Mesenchymal stem cell (in vitro differentiated cells and primary cell): ENCODE results near the gene JAG2.

Source experiments
- DNase-seq: peaks from one replicate; pipeline ENCODE4 v3.0.0-alpha.2; 2013
- H2AFZ ChIP-seq: one replicate; pipeline ENCODE4 v1.6.1; 2013; ENCODE audit warnings: low read depth, mild to moderate bottlenecking, control low read depth, inconsistent platforms, low read length, moderate library complexity
- H2AK5ac ChIP-seq: 2 replicates; pipeline ENCODE4 v1.6.1; 2013; ENCODE audit warnings: low read length, moderate library complexity, mild to moderate bottlenecking, inconsistent platforms; ENCODE audit not compliant: severe bottlenecking
- H2BK120ac ChIP-seq: one replicate; pipeline ENCODE4 v1.6.1; 2013; ENCODE audit warnings: low read depth, mild to moderate bottlenecking, inconsistent platforms, low read length, moderate library complexity
- H2BK12ac ChIP-seq, 2 experiments: one replicate each; pipeline ENCODE4 v1.6.1; 2013; ENCODE audit warnings: inconsistent platforms in 2 of 2, low read length in 2 of 2, mild to moderate bottlenecking in 2 of 2, moderate library complexity in 2 of 2, control low read depth in 1 of 2
- H2BK15ac ChIP-seq: one replicate; pipeline ENCODE4 v1.6.1; 2013; ENCODE audit warnings: mild to moderate bottlenecking, low read depth, inconsistent platforms; ENCODE audit not compliant: poor library complexity, severe bottlenecking
- H2BK5ac ChIP-seq: 2 replicates; pipeline ENCODE4 v1.6.1; 2013; ENCODE audit warnings: low read depth, mild to moderate bottlenecking, low read length, control low read depth, inconsistent platforms; ENCODE audit not compliant: poor library complexity, severe bottlenecking
- H3K14ac ChIP-seq, 2 experiments: one replicate each; pipeline ENCODE4 v1.6.1; 2013; ENCODE audit warnings: inconsistent platforms in 2 of 2, low read length in 2 of 2, control low read depth in 1 of 2, mild to moderate bottlenecking in 1 of 2, moderate library complexity in 1 of 2
- H3K18ac ChIP-seq, 2 experiments: one replicate each; pipeline ENCODE4 v1.6.1; 2013; ENCODE audit warnings: inconsistent platforms in 2 of 2, low read length in 2 of 2, control low read depth in 1 of 2, low read depth in 1 of 2, mild to moderate bottlenecking in 1 of 2
- H3K23ac ChIP-seq, 2 experiments: one replicate each; pipeline ENCODE4 v1.6.1; 2013; ENCODE audit warnings: inconsistent platforms in 2 of 2, low read length in 2 of 2, mild to moderate bottlenecking in 2 of 2, moderate library complexity in 2 of 2, control low read depth in 1 of 2
- H3K27ac ChIP-seq: 2 replicates; pipeline ENCODE4 v1.5.1; 2013; ENCODE audit warnings: mild to moderate bottlenecking, moderate library complexity, low read length, control low read depth, inconsistent platforms; ENCODE audit not compliant: poor library complexity, severe bottlenecking
- H3K27me3 ChIP-seq, 2 experiments: 2 replicates each; pipeline versions ENCODE4 v1.6.1 to v1.7.0; 2013; ENCODE audit warnings: low read length in 2 of 2, mild to moderate bottlenecking in 2 of 2, moderate library complexity in 2 of 2, control low read depth in 1 of 2, inconsistent platforms in 1 of 2; ENCODE audit not compliant: control insufficient read depth in 1 of 2, insufficient read depth in 1 of 2
- H3K36me3 ChIP-seq, 2 experiments: 2 replicates each; pipeline versions ENCODE4 v1.6.1 to v1.7.0; 2013; ENCODE audit warnings: low read length in 2 of 2, control low read depth in 1 of 2, inconsistent platforms in 1 of 2, low read depth in 1 of 2, mild to moderate bottlenecking in 1 of 2; ENCODE audit not compliant: insufficient read depth in 2 of 2, control insufficient read depth in 1 of 2
- H3K4ac ChIP-seq, 2 experiments: one replicate each; pipeline ENCODE4 v1.6.1; 2013; ENCODE audit warnings: inconsistent platforms in 2 of 2, low read length in 2 of 2, mild to moderate bottlenecking in 2 of 2, moderate library complexity in 2 of 2, control low read depth in 1 of 2, low read depth in 1 of 2
- H3K4me1 ChIP-seq: 2 replicates; pipeline ENCODE4 v1.6.1; 2013; ENCODE audit warnings: low read depth, low read length, control low read depth; ENCODE audit not compliant: control insufficient read depth, insufficient read depth
- H3K4me2 ChIP-seq: 2 replicates; pipeline ENCODE4 v1.6.1; 2013; ENCODE audit warnings: low read length, mild to moderate bottlenecking, inconsistent platforms; ENCODE audit not compliant: poor library complexity, severe bottlenecking
- H3K4me3 ChIP-seq, 2 experiments: 2 replicates each; pipeline versions ENCODE4 v1.5.1 to v1.7.0; 2013; ENCODE audit warnings: low read length in 2 of 2, mild to moderate bottlenecking in 2 of 2, control low read depth in 1 of 2, low read depth in 1 of 2; ENCODE audit not compliant: insufficient read depth in 1 of 2
- H3K79me1 ChIP-seq: replicated peaks from 2 replicates; pipeline ENCODE4 v1.6.1; 2013; ENCODE audit warnings: mild to moderate bottlenecking, control low read depth, low read length, inconsistent platforms; ENCODE audit not compliant: poor library complexity, severe bottlenecking
- H3K9ac ChIP-seq: 2 replicates; pipeline ENCODE4 v1.7.0; 2013; ENCODE audit warnings: mild to moderate bottlenecking, low read length, moderate library complexity
- H3K9me3 ChIP-seq: 2 replicates; pipeline ENCODE4 v1.7.0; 2013; ENCODE audit warnings: mild to moderate bottlenecking, low read length; ENCODE audit not compliant: control insufficient read depth
- H4K8ac ChIP-seq: one replicate; pipeline ENCODE4 v1.6.1; 2013; ENCODE audit warnings: inconsistent platforms, mild to moderate bottlenecking, low read length, moderate library complexity
- H4K91ac ChIP-seq: one replicate; pipeline ENCODE4 v1.6.1; 2013; ENCODE audit warnings: mild to moderate bottlenecking, low read length, inconsistent platforms
- WGBS: methylation state at CpG from one replicate; pipeline ENCODE4 v1.1.7; 2013; ENCODE audit warnings: mixed read lengths; 5-methylcytosine and 5-hydroxymethylcytosine counted together

The JAG2 gene

DNA sequence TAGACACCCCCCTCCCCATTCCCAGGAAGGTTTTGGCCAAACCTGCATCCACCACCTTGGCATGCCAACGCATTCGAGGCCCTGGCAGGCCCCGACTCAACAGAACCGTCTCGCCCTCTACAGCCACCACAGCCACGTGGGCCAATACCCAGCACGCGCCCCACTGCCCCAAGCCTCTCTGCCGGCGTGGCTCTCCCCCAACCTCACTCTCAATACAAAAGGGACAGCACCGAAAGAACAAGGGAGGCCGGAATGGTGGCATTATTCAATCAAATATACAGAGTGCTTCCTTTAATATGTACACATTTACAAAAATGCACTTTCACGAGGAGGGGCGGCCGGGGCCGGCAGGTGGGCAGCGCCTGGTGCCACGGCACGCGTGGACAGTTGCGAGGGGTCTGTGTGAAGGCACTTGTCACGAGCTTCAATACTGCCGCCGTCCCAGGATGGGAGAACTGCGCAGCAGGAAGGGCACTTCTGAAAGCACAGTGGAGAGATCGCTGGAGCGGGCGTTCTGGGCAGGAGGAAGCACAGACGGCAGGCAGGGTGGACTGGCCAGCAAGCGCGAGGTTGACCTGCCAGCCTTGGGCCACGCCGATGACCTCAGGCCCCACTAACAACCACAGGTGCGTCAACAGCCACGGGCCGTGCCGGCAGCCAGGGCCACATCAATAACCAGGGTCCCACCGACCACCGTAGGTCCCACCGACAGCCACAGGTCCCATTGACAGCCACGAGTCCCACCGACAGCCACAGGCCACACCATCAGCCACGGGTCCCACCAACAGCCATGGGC is 26.9 kb downstream of the JAG2 start:
- Histone ChIP-seq H2AK5ac (no peak overlapping the region), H2AFZ (no peak overlapping the region), H3K36me3 (peaks cover 0 to 3% of the 10 kb centered on the region in 2 experiments), H3K23ac (no peak overlapping the region), H4K91ac (no peak overlapping the region), H3K9ac (no peak overlapping the region), H3K4me2 (no peak overlapping the region), H3K9me3 (peaks cover 14% of the 10 kb centered on the region), H3K27me3 (peaks cover 0 to 6% of the 10 kb centered on the region in 2 experiments), H3K4me1 (peaks cover 4% of the 10 kb centered on the region), H3K4me3 (no peak overlapping the region), H2BK120ac (no peak overlapping the region), H3K27ac (no peak overlapping the region), H3K18ac (no peak overlapping the region), H3K4ac (no peak overlapping the region), H2BK15ac (no peak overlapping the region), H3K79me1 (no peaks in the 10 kb centered on the region), H3K14ac (no peak overlapping the region), H2BK5ac (no peak overlapping the region), H2BK12ac (no peak overlapping the region), H4K8ac (no peak overlapping the region)
- 89% methylated on average over 43 of the region's 43 CpGs for WGBS
- DNase-seq: no peak

DNA sequence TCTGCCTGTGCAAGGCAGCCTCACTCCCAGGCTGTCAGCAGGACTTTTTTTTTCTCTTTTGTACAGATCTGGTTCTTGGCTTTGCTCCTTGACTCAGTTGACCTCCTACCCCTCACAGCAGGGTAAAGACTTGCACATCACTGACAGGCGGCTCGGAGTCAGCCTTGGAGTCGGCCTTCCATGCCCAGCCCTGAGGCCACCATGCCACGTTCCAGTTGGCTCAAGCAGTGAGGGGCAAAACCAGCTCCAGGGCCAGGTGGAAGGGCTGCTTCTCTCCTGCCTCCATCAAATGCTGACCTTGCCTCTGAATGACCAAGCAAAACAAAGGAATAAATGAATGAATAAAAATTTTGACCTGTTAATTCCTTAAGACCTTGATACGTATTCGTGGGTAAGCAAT is 27.6 kb downstream of the JAG2 start:
- Histone ChIP-seq H3K9ac (no peak overlapping the region), H2AFZ (no peak overlapping the region), H3K4me2 (no peak overlapping the region), H2BK12ac (no peak overlapping the region), H3K4me3 (no peak overlapping the region), H2BK120ac (no peak overlapping the region), H3K4ac (no peak overlapping the region), H2BK15ac (no peak overlapping the region), H3K23ac (no peak overlapping the region), H2BK5ac (no peak overlapping the region), H2AK5ac (no peak overlapping the region), H3K27me3 (peaks cover 0 to 6% of the 10 kb centered on the region in 2 experiments), H3K4me1 (peaks cover 2% of the 10 kb centered on the region), H3K9me3 (peaks cover 14% of the 10 kb centered on the region), H4K91ac (no peak overlapping the region), H3K27ac (no peak overlapping the region), H3K79me1 (no peaks in the 10 kb centered on the region), H3K36me3 (peaks cover 0 to 3% of the 10 kb centered on the region in 2 experiments), H4K8ac (no peak overlapping the region), H3K18ac (no peak overlapping the region), H3K14ac (no peak overlapping the region)
- no peak for DNase-seq
- 95% methylated on average over 6 of the region's 6 CpGs for WGBS

DNA sequence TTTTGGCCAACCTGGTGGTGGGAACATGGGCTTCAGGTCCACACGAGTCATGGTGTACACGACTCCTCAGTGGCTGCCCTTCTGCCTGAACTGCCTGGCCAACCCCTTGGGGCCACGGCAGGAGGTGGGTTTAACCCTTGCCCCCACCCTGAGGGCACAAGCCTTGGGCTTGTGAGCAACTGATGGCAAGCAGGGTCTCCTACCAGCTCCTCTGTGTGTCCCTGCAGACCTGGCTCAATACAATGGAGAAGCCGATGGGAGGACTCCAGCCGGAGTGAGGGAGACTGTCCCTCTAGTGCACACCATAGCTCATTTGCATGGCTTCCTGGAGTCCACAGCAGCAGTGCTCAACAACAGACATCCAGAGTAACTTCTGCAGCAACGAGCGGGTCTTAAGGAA is 28.0 kb downstream of the JAG2 start:
- H3K14ac ChIP-seq: no peak overlapping the region
- H3K4ac ChIP-seq: no peak overlapping the region
- no peak overlapping the region for H2BK15ac ChIP-seq
- no peak overlapping the region for H3K18ac ChIP-seq
- peaks cover 0 to 6% of the 10 kb centered on the region in 2 experiments for H3K27me3 ChIP-seq
- H4K91ac ChIP-seq: no peak overlapping the region
- H3K4me2 ChIP-seq: no peak overlapping the region
- WGBS: 78% methylated on average over 7 of the region's 7 CpGs
- H2BK120ac ChIP-seq: no peak overlapping the region
- H3K4me3 ChIP-seq: no peak overlapping the region
- no peak overlapping the region for H2BK12ac ChIP-seq
- no peak overlapping the region for H2AFZ ChIP-seq
- no peaks in the 10 kb centered on the region for H3K79me1 ChIP-seq
- DNase-seq: no peak
- no peak overlapping the region for H3K23ac ChIP-seq
- no peak overlapping the region for H2AK5ac ChIP-seq
- H3K4me1 ChIP-seq: peaks cover 2% of the 10 kb centered on the region
- peaks cover 14% of the 10 kb centered on the region for H3K9me3 ChIP-seq
- no peak overlapping the region for H4K8ac ChIP-seq
- H3K36me3 ChIP-seq: no peaks in the 10 kb centered on the region
- H2BK5ac ChIP-seq: no peak overlapping the region
- no peak overlapping the region for H3K9ac ChIP-seq
- H3K27ac ChIP-seq: no peak overlapping the region

DNA sequence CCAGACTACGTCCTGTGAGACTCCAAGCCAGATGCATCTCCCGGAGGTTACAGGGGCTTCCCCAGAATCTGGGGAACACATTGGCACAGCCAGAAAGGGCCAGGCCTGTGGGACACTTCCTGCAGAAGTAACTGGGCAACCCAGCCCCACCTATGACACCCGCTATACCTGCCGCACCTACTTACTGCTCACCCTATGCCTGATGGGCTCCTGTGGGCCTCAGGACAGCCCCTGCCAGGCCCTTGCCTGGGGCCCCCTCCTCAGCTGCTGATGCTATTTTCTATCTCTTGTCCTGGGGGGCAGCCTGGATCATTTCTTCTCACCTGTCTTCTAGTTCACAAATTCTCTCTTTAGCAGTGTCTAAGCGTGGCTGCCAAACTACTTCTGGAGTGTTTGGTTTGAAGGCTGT is 28.7 kb downstream of the JAG2 start:
- Histone ChIP-seq H3K4ac (no peak overlapping the region), H3K23ac (no peak overlapping the region), H2BK15ac (no peak overlapping the region), H3K4me2 (no peak overlapping the region), H3K27ac (no peak overlapping the region), H3K4me1 (no peaks in the 10 kb centered on the region), H3K18ac (no peak overlapping the region), H3K4me3 (no peak overlapping the region), H3K9ac (no peak overlapping the region), H3K14ac (no peak overlapping the region), H2BK5ac (no peak overlapping the region), H4K91ac (no peak overlapping the region), H3K9me3 (peaks cover 14% of the 10 kb centered on the region), H4K8ac (no peak overlapping the region), H3K27me3 (peaks cover 1 to 6% of the 10 kb centered on the region in 2 experiments), H3K36me3 (no peaks in the 10 kb centered on the region), H3K79me1 (no peaks in the 10 kb centered on the region), H2BK12ac (no peak overlapping the region), H2AK5ac (no peak overlapping the region), H2BK120ac (no peak overlapping the region), H2AFZ (no peak overlapping the region)
- WGBS: 96% methylated on average over 4 of the region's 5 CpGs
- no peak for DNase-seq
